ENCODE measurements around the gene CCN6. TPM values are rescaled to one million over a fixed set of nuclear protein-coding genes. Genes with fewer than 3 reads are reported as not detected.
A peak's percentile ranks its signal among the peaks of the same experiment; 100 is the strongest.

CCN6 gene
- total RNA-seq, 4 donors from 2014 or later: 0.25 to 7.6 (median 1.0) TPM; not detected in 1

GRCh38 chr6:112033791-112034615 is 19.9 kb upstream of the CCN6 start:
- H3K27me3 ChIP-seq: no peaks in the 10 kb centered on the region
- H3K9me3 ChIP-seq: no peaks in the 10 kb centered on the region
- WGBS: 54% methylated on average over 6 of the region's 6 CpGs
- TF ChIP-seq POLR2A (IDR thresholded peaks at IDR 0.05): no peak
- no peak for TF ChIP-seq EP300 (IDR thresholded peaks at IDR 0.05)
- TF ChIP-seq, protein P1, sequence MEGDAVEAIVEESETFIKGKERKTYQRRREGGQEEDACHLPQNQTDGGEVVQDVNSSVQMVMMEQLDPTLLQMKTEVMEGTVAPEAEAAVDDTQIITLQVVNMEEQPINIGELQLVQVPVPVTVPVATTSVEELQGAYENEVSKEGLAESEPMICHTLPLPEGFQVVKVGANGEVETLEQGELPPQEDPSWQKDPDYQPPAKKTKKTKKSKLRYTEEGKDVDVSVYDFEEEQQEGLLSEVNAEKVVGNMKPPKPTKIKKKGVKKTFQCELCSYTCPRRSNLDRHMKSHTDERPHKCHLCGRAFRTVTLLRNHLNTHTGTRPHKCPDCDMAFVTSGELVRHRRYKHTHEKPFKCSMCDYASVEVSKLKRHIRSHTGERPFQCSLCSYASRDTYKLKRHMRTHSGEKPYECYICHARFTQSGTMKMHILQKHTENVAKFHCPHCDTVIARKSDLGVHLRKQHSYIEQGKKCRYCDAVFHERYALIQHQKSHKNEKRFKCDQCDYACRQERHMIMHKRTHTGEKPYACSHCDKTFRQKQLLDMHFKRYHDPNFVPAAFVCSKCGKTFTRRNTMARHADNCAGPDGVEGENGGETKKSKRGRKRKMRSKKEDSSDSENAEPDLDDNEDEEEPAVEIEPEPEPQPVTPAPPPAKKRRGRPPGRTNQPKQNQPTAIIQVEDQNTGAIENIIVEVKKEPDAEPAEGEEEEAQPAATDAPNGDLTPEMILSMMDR (IDR thresholded peaks at IDR 0.05): no peak
- TF ChIP-seq POLR2AphosphoS5 (IDR thresholded peaks at IDR 0.05): no peak
- no peaks in the 10 kb centered on the region for H3K36me3 ChIP-seq
- DNase-seq (ENCODE audit: low spot score in 2 of 2): no peak
- peak overlapping the region; percentile 55 for H3K27ac ChIP-seq
- H3K4me1 ChIP-seq: peaks cover 69% of the 10 kb centered on the region
- H3K4me3 ChIP-seq: no peak overlapping the region

DNA sequence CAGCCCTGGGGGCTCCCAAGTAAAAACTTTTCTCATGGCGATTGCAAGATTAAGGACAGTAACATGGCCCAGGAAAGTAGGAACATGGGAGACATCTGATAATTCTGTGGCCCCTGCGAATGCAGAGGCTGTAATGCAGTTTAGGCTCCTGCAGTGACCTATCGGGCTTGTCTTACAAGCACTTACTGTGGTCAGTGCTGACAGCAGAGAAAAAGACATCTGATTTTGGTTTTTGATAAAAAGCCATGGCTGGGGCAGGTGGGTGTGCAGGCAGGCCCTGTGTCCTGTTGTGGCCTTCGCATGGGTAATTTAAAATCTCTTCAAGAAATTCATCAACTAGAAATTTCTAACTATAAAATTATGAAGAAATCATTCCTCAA is 19.3 kb upstream of the CCN6 start:
- H3K36me3 ChIP-seq: no peaks in the 10 kb centered on the region
- H3K4me1 ChIP-seq: peaks cover 69% of the 10 kb centered on the region
- TF ChIP-seq POLR2A (IDR thresholded peaks at IDR 0.05) (no peak), POLR2AphosphoS5 (IDR thresholded peaks at IDR 0.05) (no peak), EP300 (IDR thresholded peaks at IDR 0.05) (no peak)
- TF ChIP-seq, protein P1 (IDR thresholded peaks at IDR 0.05): no peak
- H3K4me3 ChIP-seq: no peak overlapping the region
- no peak for DNase-seq (ENCODE audit: low spot score in 2 of 2)
- WGBS: 92% methylated on average over 4 of the region's 4 CpGs
- H3K27ac ChIP-seq: peak overlapping the region; percentile 55
- H3K27me3 ChIP-seq: no peaks in the 10 kb centered on the region
- no peaks in the 10 kb centered on the region for H3K9me3 ChIP-seq

- Histone ChIP-seq H3K36me3 (no peaks in the 10 kb centered on the region), H3K27ac (peak overlapping the region; percentile 76), H3K4me3 (no peak overlapping the region), H3K4me1 (peaks cover 63% of the 10 kb centered on the region), H3K9me3 (no peaks in the 10 kb centered on the region), H3K27me3 (no peaks in the 10 kb centered on the region)
- no peak for DNase-seq (ENCODE audit: low spot score in 2 of 2)
- WGBS: 84% methylated on average over 4 of the region's 4 CpGs
- TF ChIP-seq POLR2A (IDR thresholded peaks at IDR 0.05): no peak
Observed at GRCh38 chr6:112036088-112036637, 17.7 kb upstream of the CCN6 start.

GRCh38 chr6:112037783-112038216 is 16.1 kb upstream of the CCN6 start:
- Histone ChIP-seq H3K4me1 (peaks cover 62% of the 10 kb centered on the region), H3K36me3 (no peaks in the 10 kb centered on the region), H3K27me3 (no peaks in the 10 kb centered on the region), H3K27ac (peak overlapping the region; percentile 90), H3K9me3 (no peaks in the 10 kb centered on the region), H3K4me3 (no peak overlapping the region)
- DNase-seq (ENCODE audit: low spot score in 2 of 2): peak; percentile 88 to 93
- WGBS: 34% methylated on average over 7 of the region's 8 CpGs
- TF ChIP-seq, protein P1 (IDR thresholded peaks at IDR 0.05): no peak
- TF ChIP-seq POLR2A (IDR thresholded peaks at IDR 0.05): peak in 1 of 2 donors; percentile 45
- no peak for TF ChIP-seq EP300 (IDR thresholded peaks at IDR 0.05)
- TF ChIP-seq POLR2AphosphoS5 (IDR thresholded peaks at IDR 0.05): peak in 2 of 3 donors; percentile 64 to 78

DNA sequence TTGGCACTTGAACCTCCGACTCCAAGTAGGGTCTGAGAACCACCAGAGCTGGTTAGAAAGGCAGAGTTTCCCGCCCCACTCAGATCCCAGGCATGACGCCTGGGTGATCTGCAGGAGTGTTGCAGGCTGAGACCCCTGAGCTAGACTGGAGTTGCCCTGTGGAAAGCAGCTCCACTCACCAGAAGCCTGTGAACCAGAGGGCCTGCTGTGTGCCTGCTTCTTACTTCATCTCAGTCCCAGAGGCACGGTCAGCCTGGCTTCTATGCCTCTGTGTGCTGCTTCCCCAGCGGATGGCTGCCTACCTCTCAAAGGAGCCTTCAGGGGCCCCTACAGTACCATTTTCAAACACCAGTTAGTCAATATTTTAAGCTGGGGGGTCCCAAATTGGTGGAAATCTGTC is 15.6 kb upstream of the CCN6 start:
- H3K36me3 ChIP-seq: no peaks in the 10 kb centered on the region
- DNase-seq (ENCODE audit: low spot score in 2 of 2): no peak
- H3K27ac ChIP-seq: peak overlapping the region; percentile 90
- H3K4me3 ChIP-seq: no peak overlapping the region
- TF ChIP-seq POLR2AphosphoS5 (IDR thresholded peaks at IDR 0.05): no peak
- TF ChIP-seq, protein P1 (IDR thresholded peaks at IDR 0.05): no peak
- no peak for TF ChIP-seq EP300 (IDR thresholded peaks at IDR 0.05)
- TF ChIP-seq POLR2A (IDR thresholded peaks at IDR 0.05): no peak
- H3K4me1 ChIP-seq: peaks cover 63% of the 10 kb centered on the region
- no peaks in the 10 kb centered on the region for H3K9me3 ChIP-seq
- 70% methylated on average over 5 of the region's 5 CpGs for WGBS
- H3K27me3 ChIP-seq: no peaks in the 10 kb centered on the region

All from suprapubic skin (tissue), 4 donors.